SH-SY5Y (cell line): ENCODE data around the gene GZMB.

Experiments
- GATA2 ChIP-seq: IDR thresholded peaks from 2 replicates; pipeline ENCODE4 v1.6.1; 2011; ENCODE audit warnings: mild to moderate bottlenecking, low read depth, low read length
- GATA3 ChIP-seq: IDR thresholded peaks from 2 replicates; pipeline ENCODE4 v1.6.1; 2011; ENCODE audit warnings: low read depth, mild to moderate bottlenecking, low read length, moderate library complexity

Gene GZMB

GRCh38 chr14:24607635-24608514, 26.1 kb downstream of the GZMB start:
- TF ChIP-seq GATA3 (no peak), GATA2 (no peak)

GRCh38 chr14:24607081-24607480, 26.9 kb downstream of the GZMB start:
- TF ChIP-seq GATA3 (no peak), GATA2 (no peak)

DNA sequence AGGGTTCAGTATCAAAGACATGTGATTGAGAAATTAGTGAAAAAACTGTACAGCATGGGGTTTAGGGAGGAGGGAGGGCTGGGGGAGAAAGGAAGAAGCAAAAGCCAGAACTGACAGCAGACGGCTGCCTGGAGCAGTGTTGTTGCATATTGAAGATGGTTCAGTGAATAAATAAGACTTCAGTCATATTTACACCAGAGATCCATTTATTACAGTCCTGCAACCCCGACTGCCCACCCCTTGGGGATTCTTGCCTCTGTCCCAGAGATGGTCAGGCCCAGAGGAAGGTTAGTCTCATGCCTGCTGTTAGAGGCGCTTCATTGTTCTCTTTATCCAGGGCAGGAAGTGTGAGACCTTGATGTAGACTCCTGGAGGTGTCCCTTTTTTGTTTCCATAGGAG, 27.7 kb downstream of the GZMB start:
- TF ChIP-seq GATA2 (no peak), GATA3 (no peak)

GRCh38 chr14:24605435-24606190, 28.4 kb downstream of the GZMB start:
- no peak for TF ChIP-seq GATA2
- no peak for TF ChIP-seq GATA3

DNA sequence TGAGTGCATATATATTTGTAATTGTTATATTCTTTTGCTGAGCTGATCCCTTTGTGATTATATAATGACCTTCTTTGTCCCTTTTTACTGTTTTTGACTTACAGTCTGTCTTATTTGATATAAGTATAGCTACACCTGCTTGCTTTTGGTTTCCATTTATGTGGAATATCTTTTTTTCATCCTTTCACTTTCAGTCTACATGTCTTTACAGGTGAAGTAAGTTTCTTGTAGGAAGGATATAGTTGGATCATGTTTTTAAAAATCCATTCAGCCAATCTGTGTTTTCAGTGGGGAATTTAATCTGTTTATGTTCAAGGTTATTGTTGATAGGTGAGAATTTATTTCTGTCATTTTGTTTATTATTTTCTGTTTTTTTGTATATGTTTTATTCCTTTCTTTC, 36.6 kb downstream of the GZMB start:
- TF ChIP-seq GATA2 (no peak), GATA3 (no peak)

DNA sequence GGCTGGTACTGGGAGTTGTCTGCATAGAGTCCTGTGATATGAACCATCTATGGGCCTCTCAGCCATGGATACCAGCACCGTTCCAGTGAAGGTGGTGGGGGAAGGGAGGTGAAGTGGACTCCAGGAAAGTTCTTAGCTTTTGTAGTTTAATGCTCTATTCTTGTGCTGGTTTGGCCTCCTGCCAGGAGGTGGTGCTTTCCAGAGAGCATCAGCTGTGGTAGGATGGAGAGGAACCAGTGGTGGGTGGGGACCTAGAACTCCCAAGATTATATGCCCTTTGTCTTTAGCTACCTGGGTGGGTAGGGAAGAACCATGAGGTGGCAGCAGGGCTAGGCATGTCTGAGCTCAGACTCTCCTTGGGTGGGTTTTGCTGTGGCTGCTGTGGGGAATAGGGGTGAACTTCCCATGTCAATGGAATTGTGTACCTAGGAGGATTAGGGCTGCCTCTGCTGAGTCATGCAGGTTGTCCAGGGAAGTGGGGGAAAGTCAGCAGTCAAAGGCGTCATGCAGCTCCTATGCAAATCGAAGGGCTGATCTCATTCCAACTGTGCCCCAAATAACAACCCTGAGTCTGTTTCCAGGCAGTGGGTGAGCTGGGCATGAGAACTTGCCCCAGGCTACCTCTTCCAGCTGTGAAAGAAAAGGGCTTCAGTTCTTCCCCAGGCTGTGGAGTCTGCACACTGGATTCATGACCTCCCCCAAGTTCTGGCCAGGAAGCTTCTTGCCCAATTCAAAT, 38.7 kb downstream of the GZMB start:
- TF ChIP-seq GATA3 = no peak
- no peak for TF ChIP-seq GATA2
